ENCODE results near the gene SLC39A11.
"Not testable (repeated sequence)": the region's sequence is repeated elsewhere in the genome, so short reads cannot be mapped to it uniquely, and the experiment has no call there.

The SLC39A11 gene, protein sequence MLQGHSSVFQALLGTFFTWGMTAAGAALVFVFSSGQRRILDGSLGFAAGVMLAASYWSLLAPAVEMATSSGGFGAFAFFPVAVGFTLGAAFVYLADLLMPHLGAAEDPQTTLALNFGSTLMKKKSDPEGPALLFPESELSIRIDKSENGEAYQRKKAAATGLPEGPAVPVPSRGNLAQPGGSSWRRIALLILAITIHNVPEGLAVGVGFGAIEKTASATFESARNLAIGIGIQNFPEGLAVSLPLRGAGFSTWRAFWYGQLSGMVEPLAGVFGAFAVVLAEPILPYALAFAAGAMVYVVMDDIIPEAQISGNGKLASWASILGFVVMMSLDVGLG

DNA sequence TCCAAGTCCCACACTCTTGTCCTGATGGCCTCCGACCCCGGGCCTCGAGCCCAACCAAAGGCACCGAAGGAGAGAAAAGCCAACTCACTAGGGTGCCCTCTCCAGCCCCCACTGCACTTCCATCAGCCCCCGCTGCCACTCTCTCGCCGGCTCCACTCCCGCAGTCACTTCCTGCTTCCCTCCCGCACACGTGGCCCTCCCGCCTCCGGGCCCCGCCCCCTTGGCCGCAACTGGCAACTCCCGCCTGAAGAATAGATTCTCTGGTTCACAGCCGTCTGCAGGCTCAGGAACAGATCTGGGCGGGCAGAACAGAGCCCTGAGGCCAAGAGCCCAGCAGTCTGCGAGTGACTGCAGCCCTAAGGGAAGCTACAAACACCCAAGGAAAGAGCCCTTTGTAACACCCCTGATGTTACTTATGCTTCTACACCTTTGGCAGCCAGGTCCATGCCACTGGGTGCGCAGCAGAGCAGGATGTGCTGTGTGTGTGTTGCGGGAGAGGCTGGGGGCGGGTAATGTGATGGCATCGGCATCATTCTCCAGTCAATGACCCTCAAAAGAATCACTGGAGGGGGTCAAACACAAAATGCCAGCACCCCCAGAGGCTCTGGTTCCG, at the start of gene SLC39A11:
SLC39A11 (minus strand) TSS at position 166 of the 613 bp plus-strand sequence. CDS start 3,924 bp downstream, outside the sequence.
- peak; percentile 83 for DNase-seq (ENCODE audit: low read depth)

DNA sequence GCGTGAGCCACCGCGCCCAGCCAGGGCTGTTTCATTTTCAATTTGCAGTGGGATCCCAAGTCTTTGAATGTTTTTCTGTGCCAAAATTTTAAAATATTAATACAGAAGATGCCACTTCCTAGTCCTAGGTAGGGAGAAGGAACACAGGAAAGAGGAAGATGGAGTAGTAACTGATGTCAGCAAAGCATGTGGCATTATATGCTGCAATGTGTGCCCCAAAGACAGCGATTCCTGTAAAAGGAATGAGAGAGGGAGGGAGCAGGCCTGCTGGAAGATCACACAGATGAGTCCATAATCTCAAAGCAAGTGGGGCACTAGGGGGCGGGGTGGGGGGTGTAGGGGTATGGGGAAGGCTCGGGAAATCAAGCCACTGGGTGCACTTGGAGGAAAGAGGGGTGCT, 48.9 kb upstream of the SLC39A11 start:
- no peak for DNase-seq (ENCODE audit: low read depth)

DNA sequence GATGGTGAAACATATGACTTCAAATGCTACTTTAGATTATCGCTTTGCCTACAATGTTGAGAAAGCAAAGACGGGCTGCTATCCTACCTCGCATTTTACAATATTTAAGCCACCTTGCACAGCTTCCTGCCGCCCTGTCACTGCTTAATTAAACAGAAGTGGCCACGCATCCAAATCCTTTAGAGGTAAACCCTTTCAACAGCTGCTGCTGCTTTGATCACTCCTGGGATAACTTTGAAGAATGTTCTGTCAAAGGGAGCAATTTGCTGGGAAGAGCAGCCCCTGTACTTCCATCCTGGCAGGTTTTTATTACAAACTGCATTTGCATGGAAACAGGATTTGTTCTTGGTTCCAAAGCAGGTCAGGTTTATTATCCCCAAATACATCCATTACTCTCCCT, 48.1 kb upstream of the SLC39A11 start:
- no peak for DNase-seq (ENCODE audit: low read depth)

DNA sequence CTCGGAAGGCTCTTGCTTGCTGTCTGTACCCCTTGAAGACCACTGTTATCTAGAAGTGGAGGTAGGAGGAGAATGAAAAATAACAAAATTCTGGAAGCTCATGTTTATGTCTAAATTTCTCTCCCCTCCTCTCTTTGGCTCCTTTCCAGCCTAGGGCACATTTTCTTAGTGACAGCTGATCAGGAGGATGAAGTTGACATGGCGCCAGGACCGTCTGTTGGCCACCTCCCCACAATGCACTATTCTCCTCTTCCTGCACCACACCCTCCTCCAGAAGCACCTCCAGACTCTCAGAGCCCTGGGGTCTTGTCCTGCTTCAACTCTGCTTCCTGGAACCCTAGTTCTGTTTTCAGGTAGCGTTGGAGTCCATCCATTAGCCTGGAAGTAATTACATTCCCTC, 46.8 kb upstream of the SLC39A11 start:
- no peak for DNase-seq (ENCODE audit: low read depth)

DNA sequence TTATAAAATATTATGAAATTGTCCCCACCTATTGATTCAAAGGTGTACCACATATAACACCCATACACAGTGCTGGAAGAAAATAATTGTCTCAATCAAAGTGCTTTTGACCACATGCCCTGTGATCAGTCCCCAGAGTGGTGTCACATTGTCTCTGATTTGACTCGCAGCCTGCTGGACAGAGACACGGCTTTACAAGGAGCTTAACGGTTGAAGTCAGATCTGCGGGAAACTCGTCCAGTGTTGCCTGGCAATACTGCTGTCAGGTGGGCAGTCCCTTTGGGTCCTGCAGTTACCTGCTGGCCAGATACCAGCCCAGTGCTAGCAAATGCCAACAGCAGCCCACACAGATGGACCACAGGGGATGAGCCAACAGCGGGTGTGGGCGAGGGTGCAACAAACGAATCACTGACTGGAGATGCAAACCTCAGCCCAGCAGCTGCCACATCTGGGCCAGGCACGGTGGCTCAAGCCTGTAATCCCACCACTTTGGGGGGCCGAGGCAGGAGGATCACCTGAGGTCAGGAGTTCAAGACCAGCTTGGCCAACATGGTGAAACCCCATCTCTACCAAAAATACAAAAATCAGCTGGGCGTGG, 46.2 kb upstream of the SLC39A11 start:
- DNase-seq (ENCODE audit: low read depth), result no peak

- DNase-seq (ENCODE audit: low read depth), result no peak
Measured at GRCh38 chr17:73137376-73137775, 44.9 kb upstream of the SLC39A11 start.

DNA sequence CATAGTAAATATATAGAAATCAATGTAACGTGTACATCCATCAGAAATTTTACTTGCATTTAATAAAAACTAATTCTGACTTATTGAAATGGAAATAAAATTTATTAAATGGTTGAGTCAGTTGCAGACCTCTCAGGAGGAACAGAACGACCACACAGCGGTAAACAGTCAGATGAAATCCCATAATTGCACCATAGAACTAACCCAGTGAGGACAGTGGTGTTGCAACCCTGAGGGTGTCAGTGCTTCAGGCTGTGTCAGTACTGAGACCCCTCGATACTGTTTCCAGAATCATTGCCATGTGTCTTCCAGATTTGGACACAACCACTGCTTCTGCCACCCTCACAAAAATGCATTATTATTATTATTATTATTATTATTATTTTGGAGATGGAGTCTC, 43.3 kb upstream of the SLC39A11 start:
- DNase-seq (ENCODE audit: low read depth), result no peak

- DNase-seq (ENCODE audit: low read depth), result no peak
Measured at GRCh38 chr17:73133911-73134649, 41.6 kb upstream of the SLC39A11 start.

GRCh38 chr17:73132085-73132492, 39.6 kb upstream of the SLC39A11 start:
- no peak for DNase-seq (ENCODE audit: low read depth)

DNA sequence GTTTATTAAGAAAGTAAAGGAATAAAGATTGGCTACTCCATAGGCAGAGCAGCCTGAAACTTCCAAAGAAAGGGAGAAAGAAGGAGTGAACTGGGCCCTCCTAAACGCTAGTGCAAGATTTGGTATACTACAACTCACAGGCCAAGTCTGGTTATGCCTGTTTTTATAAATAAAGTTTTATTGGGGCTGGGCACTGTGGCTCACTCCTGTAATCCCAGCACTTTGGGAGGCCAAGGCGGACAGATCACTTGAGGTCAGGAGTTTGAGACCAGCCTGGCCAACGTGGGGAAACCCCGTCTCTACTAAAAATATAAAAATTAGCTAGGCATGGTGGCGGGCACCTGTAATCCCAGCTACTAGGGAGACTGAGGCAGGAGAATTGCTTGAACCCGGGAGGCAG, 39.0 kb upstream of the SLC39A11 start:
- not testable (repeated sequence) for DNase-seq (ENCODE audit: low read depth)

DNA sequence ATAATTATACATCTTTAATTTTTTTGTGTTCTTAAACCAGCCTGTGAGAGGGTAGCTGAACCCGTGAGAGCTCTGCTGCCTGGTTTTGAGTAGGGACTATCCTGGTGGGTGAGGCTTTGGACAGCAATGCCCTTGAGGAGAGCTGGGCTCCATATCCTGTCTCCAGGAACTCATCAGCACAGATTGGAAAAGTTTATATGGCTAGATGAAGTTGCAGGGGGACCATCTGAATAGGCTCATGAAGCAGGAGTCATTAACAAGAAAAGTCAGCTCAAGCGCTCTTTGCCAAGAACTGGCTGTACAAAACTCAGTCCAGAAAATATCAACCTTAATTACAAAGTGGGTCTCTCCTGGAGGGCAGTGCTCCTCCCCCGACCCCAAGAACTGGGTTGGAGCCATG, 38.5 kb upstream of the SLC39A11 start:
- DNase-seq (ENCODE audit: low read depth), result no peak

- DNase-seq (ENCODE audit: low read depth), result no peak
Measured at GRCh38 chr17:73128496-73128895, 36.0 kb upstream of the SLC39A11 start.

GRCh38 chr17:73126716-73127473, 34.4 kb upstream of the SLC39A11 start:
- DNase-seq (ENCODE audit: low read depth), result no peak

GRCh38 chr17:73123606-73124320, 31.3 kb upstream of the SLC39A11 start:
- DNase-seq (ENCODE audit: low read depth), result no peak

DNA sequence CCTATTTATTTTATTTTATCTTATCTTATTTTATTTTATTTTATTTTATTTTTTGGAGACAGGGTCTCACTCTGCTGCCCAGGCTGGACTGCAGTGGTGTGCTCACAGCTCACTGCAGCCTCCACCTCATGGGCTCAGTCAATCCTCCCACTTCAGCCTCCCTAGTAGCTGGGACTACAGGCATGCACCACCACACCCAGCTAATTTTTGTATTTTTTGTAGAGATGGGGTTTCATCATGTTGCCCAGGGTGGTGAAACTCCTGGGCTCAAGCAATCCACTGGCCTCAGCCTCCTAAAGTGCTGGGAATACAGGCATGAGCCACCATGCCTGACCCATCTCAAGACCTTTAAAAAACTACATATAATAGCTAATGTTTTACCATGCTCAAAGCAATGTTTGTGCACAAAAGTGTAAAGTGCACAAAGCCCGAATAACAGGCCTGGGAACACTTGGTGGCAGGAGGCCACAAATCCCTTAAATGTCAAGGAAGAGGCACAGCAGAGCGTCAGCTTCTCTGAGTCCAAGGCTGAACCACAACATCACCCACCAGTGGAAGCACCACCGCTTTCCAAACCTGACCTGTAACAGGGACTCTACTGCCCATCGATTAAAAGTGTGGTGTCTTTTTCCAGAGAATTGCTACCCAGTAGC, 30.6 kb upstream of the SLC39A11 start:
- no peak for DNase-seq (ENCODE audit: low read depth)

DNA sequence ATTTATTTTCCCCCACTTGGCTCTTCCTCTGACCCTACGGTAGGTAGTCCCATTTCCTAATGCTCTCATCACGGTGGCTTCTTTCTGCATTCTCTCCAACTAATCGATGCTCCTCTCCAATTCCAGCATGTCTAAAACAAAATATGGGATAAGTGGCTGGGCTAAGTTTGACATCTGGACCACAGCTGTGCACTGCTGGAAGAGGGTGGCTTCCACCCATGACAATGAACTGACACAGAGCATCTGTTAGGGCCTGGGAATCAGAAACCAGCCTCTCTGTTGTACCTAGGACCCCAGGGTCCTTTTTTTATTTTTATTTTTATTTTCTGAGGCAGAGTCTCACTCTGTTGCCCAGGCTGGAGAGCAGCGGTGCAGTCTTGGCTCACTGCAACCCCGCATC, 29.0 kb upstream of the SLC39A11 start:
- no peak for DNase-seq (ENCODE audit: low read depth)

- no peak for DNase-seq (ENCODE audit: low read depth)
Measured at GRCh38 chr17:73119631-73120030, 27.1 kb upstream of the SLC39A11 start.

GRCh38 chr17:73118951-73119391, 26.5 kb upstream of the SLC39A11 start:
- no peak for DNase-seq (ENCODE audit: low read depth)

- no peak for DNase-seq (ENCODE audit: low read depth)
Measured at GRCh38 chr17:73118139-73118538, 25.7 kb upstream of the SLC39A11 start.

DNA sequence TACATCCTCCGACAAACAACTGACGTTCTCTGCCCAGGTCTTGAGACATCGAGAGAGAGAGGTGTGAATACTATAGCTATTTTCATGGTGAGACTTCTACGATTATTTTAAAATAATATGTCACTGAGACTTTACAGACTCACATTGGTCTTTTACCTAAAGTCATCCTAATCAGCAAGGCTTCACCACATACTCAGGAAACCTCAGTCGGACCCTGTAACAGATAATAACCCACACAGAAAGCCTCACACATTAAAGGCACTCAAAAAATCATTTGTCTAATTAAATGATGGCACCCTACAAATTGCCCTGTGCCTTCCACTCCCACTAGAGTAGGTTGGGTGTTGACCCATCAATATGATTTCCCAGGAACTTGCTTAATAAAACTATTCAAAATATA, 19.8 kb upstream of the SLC39A11 start:
- no peak for DNase-seq (ENCODE audit: low read depth)

GRCh38 chr17:73111386-73111785, 18.9 kb upstream of the SLC39A11 start:
- DNase-seq (ENCODE audit: low read depth), result no peak
